HG03565 (cell line): ENCODE measurements around the gene CDKN2D.
"Not testable (repeated sequence)": the region's sequence is repeated elsewhere in the genome, so short reads cannot be mapped to it uniquely, and the experiment has no call there.

Experiments
- ATAC-seq: cut with Tn5 transposase; IDR thresholded peaks from one replicate; pipeline ENCODE4 v1.9.1; 2021; ENCODE audit warnings: mild to moderate bottlenecking, moderate library complexity; ENCODE audit not compliant: unreplicated experiment

CDKN2D gene

DNA sequence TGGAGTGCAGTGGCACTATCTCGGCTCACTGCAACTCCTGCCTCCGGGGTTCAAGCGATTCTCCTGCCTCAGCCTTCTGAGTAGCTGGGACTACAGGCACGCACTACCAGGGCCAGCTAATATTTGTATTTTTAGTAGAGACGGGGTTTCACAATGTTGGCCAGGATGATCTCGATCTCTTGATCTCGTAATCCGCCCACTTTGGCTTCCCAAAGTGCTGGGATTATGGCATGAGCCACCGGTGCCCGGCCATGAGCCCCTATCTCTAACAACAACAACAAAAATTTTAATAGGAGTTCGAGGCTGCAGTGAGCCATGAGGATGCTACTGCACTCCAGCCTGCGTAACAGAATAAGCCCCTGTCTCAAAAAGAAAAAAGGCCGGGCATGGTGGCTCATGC, 13.3 kb upstream of the CDKN2D start:
- no peak for ATAC-seq

DNA sequence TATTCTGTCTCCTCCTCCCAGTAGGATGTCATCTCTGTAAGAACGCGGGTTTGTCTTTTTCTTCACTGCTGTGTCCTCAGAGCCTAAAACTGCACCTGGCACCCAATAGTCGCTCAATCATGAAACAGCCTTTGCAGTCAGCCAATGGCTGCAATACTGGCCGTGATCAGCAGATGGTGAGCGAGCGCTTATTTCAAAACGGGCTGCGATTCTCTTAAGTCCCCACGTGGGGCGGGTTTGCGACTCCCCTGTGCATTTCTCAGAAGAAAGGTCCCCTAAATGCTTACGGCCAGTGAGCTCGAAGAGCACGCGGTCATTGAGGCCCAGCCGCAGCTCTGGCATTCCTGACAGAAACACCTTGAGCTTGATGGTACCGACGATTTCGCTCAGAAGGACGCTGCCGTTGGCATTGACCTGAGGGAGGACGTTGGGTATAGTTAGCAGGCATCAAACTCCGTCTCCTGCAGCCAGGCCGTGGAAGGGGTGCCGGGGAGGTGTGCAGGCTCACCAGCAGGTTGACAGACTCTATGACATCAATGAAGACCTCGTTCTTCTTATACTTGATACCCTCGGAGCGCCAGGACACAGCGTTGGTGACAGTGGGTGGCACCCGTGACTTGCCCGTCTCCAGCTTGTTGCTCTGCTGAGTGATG, 12.3 kb upstream of the CDKN2D start:
- no peak for ATAC-seq

DNA sequence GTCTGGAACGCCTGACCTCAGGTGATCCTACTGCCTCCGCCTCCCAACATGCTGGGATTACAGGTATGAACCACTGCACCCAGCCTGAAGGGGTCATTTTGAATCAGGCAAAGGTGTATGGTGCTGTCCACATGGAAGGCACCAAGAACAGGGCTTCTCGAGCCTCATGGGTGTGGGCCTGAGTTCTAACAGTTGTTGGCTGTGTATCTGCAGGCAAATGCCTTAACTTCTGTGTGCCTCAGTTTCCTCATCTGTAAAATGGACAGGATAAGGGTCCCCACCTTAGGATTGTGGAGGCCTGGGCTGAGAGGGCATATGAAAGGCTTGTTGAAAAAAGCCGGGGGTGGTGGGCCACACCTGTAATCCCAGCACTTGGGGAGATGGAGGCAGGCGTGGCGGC, 9.2 kb upstream of the CDKN2D start:
- ATAC-seq: no peak

DNA sequence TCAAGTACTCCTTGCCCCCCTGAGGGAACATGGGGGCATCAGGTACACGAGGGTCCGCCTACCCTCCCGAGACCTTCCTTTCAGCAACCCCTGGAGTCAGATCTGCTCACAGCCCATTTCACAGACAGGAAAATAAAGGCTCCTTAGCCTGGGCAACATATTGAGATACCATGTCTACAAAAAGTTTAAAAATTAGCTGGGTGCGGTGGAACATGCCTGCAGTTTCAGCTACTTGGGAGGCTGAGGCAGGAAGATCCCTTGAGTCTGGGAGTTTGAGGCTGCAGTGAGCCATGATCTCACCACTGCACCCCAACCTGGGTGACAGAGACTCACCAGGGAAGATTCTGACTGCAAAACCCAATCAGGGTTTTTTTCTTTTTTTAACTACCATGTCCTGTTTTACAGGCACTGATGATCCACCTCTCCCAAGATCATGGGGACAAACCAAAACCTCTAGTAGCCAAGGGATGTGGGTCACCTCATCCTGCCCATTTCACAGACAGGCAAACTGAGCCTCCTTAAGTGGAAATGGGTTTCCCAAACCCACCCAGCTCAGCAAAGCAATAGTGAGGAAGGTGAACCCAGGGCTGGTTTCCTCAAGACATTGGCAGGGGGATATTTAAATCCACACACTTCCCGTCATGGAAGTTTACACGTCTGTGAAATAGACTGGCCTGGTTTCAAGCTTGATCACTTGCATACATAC, 6.4 kb upstream of the CDKN2D start:
- no peak for ATAC-seq

DNA sequence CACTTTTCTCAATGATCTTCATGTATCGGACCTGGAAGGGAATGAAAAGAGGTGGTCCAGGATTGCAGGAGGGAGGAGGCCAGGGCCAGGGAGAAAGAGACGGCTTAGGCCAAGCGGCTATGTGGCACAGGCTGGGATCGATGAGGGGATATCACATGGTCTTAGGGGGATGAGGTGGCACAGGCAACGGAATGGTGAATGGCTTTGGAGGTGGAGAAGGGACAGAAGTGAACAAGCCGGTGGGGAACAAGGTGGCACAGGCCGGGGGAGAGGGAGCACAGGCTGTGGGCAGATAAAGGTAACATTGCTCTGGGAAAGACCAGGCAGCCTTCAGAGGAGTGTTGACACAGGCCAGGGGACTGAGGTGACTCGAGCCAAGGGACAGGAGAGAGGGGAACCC, 5.7 kb upstream of the CDKN2D start:
- no peak for ATAC-seq

DNA sequence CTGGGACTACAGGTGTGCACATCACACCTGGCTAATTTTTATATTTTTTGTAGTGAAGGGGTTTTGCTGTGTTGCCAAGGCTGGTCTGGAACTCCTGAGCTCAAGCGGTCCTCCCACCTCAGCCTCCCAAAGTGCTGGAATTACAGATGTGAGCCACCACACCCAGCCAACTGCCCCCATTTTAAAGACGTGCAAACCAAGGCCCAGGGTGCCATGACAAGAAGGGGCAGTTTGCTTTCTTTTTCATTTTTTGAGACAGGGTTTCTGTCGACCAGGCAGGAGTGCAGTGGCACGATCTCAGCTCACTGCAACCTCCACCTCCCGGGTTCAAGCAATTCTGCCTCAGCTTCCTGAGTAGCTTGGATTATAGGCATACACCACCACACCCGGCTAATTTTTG, 5.0 kb upstream of the CDKN2D start:
- not testable (repeated sequence) for ATAC-seq

DNA sequence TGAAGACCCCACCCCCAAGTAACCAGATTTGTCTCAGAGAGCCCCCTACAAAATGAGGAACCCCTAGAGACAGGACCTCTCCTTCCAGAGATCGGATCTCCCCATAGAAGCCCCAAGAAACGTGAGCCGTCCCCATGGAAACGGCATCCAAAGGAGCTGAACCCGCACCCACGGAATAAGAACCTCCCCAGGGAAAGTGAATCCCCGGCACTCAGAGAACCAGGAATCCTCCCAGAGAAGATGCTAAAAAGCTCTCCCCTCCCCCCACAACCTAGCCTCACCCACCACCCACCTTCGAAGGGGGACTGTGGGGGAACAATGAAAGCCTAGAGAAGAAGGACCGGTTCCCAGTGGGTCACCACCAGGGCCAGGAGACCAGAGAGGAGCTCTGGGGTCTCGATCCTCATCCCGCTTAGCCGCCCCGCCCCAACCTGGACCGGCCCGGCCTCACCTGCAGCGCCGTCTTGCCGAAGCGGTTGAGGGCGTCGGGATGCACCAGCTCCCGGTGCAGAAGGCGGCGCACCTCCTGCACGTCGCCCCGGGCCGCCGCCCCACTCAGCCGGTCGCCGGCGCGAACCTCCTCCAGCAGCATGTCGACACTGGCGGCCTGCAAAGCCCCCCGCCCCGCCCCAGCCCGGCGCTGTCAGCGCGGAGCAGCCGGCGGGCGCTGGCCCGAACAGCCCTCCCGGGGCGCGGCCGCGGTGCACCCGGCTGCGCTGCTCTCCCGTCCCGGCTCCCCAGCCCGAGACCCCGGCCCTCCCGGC, 535 bp downstream of the CDKN2D start:
- no peak for ATAC-seq

DNA sequence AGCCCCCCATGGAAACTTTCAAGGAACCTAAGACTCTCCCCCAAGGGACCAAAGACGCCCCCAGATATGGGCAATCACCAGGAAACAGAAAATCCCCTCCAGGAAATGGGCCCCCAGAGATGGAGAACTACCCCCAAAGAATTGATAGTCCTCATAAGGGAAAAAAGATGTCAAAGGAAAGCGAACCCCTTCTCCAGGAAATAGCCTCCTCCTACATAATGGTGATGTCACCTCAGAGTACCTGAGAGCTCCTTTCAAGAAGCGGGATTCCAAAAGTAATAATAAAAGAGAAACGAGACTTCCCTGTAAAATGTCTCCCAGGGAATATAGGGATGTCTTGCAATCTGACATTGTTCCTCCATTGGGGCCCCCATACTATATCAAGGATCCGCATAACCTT, 1.1 kb downstream of the CDKN2D start:
- no peak for ATAC-seq

DNA sequence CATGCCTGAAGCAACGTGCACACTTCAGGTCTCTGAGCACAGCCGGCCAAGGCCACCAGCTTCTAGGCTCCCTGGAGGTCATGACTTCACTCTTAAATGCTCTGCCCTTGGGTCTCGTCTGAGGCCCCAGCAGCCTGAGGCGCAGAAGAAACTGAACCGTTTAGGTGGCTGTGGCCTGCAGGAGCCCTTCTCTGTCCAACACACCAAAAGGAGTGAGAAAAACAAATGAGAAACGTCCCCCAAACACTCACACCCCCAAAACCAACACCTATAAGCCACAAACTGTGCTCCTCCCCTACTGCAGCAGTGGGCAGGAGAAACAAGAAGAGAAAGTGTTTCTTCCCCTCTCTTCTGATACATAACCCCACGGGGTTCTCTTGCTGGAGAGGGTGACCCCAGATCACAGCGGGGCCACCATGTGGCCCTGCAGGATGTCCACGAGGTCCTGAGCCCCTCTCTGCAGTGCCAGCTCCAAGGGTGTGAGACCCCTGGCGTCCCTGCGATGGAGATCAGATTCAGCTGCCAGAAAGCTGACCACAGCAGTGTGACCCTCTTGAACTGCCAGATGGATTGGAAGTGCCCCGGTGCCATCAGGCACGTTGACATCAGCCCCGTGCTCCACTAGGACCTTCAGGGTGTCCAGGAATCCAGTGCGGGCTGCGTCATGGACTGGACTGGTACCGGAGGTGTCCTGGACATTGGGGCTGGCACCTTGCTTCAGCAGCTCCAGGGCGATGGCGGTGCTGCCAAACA, 1.9 kb downstream of the CDKN2D start:
- ATAC-seq: no peak

DNA sequence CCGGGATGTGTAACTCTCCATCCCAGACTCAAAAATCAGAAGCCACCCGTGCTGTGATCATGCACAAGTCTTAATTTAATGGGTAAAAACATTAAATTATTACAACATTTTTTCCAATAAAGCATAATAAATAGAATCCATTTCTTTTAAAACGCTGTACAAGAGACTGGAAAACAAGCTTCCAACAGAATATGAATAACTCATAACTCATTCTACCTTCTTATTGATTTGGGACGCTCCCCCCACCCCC, 2.4 kb downstream of the CDKN2D start:
- ATAC-seq: no peak

DNA sequence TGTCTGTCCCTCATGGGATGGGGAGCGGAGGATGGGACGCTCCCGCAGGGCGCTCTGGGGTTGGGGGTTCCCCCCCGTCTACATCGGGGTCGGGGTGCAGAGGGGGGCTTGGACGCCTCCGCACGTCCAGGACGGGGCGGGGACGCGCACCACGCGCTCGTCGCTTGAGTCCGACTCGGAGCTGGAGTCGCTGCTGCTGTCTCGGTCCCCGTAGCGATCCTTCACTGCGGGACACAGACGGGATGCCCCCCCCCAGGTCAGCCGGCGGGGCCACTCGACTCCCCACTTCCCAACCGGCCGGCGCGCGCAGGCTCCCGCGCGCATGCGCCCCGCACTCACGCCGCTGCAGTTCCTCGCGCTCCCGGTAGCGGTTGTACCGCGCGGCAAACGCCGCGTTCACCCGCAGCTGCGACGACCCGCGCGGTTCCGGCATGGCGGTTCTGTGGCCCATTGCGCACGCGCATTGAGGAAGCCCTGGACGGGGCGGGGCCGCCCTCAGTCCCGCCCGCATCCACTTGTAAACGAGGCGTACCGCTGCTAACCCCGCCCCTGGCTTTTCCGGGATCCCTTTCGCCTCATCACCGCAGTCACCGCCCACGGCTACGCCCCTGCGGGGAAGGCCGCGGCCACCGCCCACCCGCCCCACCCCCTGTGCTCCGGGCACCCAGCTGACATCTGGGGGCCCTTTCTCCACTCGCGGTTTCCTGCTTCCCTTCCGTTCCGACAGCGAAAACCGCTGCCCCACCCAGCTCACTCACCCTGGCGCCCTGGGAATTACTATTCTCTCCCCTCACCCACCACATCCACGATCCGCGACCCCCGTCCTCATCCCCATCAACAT, 3.0 kb downstream of the CDKN2D start, which contains the start of gene KRI1:
TSS of gene KRI1 (minus strand) at position 444 of the 841 bp plus-strand sequence. CDS start at position 433, 11 bp downstream.
- peak; percentile 32 for ATAC-seq

DNA sequence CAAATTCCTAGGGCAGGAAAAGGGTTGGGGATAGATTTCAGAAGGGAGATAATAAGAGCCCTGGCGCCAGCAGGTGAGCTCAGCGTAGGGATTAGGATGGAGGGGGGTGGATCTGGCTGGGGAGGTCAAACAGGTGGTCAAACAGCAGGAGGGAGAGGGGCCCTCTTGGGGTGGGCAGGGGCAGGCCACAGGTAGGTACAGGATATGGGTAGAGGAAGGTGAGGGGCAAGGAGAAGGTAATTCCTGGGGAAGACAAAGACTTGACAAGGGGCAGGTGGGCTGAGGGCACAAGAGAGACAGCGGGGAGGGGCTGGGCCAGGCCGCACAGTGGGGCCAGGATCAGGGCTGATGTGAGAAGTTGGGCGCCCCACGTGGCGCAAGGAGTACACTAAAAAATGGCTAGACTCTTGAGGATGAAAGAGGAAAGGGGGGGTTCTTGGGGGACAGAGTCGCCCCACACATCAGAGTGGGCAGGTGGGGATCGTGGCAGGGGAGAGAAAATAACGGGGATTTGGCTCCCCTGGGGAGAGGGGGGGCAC, 3.7 kb downstream of the CDKN2D start:
- ATAC-seq: no peak

DNA sequence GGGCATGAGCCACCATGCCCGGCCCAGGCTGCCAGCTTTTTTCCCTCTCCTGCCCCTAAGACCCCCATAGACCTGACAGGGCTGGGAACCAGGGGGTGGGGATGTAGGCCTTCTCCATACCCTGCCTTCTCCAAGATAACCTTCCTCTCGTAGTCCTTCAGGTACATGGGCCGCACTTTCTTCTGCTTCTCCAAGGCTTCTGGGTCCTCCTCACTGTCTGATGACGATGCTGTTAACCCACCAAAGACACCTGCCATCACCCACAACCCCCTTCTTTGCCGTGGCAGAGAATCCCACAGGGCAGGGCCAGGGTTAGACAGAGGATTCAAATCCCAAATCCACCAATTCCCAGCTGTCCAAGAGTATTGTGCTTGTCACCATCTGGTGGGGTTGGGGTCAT, 6.2 kb downstream of the CDKN2D start:
- ATAC-seq: no peak

DNA sequence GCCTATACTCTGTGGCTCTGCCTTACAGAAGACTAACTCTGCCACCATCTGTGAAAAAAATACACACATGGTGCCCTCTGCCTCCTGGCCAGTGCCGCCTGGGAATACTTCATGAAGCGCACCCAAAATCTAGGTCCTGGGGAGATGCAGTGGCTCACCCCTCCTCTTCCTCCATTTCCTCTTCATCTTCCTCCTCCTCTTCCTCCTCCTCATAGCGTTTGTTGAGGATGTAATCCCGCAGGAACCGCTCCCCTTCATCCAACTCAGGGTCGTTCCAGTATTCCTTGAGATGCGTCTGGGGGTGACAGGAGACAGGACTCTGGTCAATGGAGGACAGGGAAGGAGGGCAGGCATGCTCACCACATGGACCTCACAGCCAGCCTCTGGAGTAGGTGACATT, 8.6 kb downstream of the CDKN2D start:
- no peak for ATAC-seq

DNA sequence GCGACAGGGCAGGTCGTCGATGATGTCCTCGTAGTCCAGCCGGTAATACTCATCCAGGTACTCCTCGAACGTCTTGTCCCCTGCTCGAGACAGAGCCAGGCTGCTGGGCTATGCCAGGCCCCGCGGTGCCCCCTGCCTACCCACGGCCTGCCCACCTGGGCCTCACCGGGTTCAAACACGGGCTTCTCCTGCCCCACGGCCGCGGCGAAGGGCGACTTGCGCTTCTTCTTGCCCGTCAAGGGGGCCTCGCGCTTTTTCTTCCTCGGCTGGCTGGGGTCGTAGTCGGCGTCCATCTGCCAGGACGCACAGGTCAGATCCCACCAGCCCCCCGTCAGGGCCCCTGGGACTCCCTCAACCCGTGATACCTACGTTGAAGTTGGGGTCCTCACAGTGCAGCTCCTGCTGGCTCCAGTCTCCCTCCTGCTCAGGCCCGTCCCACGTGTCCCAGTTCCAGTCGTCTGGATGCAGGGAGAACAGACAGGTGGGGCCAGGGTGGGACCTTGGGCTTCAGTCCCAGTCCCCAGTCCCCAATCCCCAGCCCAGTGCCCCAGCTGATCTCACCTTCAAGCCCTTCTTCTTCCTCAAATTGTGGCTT, 11.1 kb downstream of the CDKN2D start:
- ATAC-seq: no peak

DNA sequence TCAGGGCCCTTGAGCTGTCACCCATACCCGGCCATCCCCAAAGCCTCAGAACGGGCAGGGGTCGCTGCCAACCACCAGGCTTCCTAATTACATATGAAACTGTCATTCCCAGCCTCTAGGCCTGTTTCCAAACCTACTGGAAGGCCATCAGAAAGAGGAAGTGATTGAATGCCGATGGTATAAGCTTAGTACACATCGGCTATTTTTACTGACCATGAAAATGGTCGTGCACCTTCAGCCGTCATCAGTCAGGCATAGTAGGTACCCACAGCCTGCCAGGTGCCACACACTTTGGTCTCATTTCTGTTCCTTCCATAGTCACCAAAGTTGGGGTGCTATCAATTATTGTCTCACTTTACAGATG, 13.2 kb downstream of the CDKN2D start:
- no peak for ATAC-seq

DNA sequence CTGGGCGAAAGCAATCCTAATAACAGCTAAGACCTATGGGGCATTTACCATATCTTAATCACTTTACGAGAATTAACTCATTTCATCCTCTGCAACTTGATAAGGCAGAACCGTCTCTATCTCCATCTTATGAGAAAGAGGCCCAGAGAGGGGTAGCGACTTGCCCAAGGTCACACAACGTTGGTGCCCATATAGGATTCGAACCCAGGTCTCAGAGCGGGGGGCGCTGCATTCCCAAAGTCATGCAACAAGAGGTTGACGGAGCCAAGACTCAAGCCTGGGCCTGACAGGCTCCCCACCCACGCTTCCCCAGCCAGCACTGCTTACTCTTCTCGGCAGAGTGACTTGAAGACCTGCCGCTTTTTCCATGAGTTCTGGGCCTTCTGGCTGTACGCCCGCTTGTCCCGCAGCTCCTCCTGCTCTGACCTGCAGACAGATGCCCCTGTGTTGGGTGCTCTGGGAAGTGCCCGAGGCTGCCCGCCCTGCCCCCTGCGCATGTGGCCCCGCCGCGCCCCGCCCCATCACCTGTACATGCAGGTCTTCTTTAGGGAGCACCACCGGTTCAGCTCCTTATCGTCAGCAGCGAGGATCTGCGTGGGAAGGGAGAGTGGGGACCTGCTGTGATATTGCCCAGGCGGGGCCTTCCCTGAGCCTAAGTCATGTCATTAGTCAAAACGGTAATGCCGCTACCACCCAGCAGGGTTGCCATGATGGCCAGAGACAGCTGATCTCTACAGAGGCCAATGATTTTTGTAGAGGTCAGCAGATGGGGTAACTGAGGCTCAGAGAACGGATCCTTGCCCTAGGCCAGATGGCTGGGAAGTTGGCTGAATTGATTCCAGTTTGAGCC, 13.8 kb downstream of the CDKN2D start:
- ATAC-seq: no peak

DNA sequence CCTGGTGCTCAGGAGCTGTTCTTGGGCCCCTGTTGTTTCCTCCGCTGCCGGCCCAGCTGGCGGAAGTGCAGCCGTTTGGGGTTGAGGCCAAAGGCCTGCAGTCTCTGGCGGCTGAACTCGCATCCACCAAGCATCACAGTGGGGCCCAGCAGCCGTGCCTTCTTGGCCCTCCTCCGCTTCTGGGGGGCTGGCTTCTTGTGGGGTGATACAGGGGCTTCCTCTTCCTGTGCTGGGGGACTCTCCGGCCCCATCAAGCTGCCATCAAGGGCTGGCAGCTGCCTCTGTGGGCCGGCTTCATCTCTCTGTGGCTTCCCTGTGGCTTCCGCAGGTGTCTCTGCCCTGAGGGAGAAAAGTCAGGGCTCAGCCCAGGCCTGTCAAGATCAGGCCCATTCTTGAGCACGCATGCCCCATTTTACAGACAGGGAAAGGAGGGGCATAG, 14.8 kb downstream of the CDKN2D start:
- ATAC-seq: peak; percentile 63

DNA sequence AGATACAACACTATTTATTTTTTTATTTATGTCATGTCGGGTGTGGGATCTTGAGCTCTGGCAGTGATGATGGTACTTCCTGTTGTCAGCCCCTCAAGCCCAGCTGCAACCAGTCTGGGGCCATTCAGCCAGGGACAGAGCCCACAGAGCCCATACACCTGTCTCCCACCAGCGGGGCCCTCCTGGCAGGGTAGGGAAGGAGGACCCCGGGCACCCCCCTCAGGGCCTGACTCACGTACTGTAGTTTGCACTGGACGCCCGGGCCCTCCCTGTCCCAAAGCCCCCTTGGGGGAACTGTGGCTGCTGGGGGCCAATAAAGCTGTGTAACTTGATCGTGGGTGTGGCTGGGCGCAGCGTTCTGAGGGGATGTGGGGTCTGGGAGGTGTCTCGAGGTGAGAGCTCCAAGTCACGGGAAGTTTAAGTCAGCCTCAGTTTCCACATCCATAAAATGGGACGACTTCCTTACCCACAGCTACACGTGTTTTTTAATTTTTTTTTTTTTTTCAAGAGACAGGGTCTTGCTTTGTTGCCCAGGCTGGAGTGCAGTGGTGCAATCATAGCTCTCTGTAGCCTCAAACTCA, 15.6 kb downstream of the CDKN2D start:
- ATAC-seq: no peak
